Neural progenitor cell (in vitro differentiated cells): ENCODE measurements around the gene CTU1. TPM values are rescaled to one million over a fixed set of nuclear protein-coding genes. Genes with fewer than 3 reads are reported as not detected.

Experiments
- DNase-seq: peaks from one replicate; pipeline ENCODE4 v3.0.0-alpha.2; 2016; ENCODE audit warnings: low spot score
- H2AFZ ChIP-seq: fragments of 200-600 bp; sonication (generic); replicated peaks from 2 replicates; pipeline ENCODE4 v1.6.1; 2016; ENCODE audit warnings: antibody characterized with exemption
- H3F3A ChIP-seq: fragments of 200-600 bp; sonication (generic); 2 replicates; pipeline ENCODE4 v1.6.1; 2016; ENCODE audit warnings: antibody characterized with exemption, low read depth
- H3K27ac ChIP-seq: fragments of 200-600 bp; sonication (generic); 2 replicates; pipeline ENCODE4 v1.5.1; 2016; ENCODE audit warnings: mild to moderate bottlenecking
- H3K27me3 ChIP-seq: fragments of 200-600 bp; sonication (generic); 2 replicates; pipeline ENCODE4 v1.6.1; 2016; ENCODE audit warnings: mild to moderate bottlenecking, moderate library complexity
- H3K36me3 ChIP-seq: fragments of 200-600 bp; sonication (generic); 2 replicates; pipeline ENCODE4 v1.5.1; 2016
- H3K4me1 ChIP-seq: fragments of 200-600 bp; sonication (generic); 2 replicates; pipeline ENCODE4 v1.6.1; 2016; ENCODE audit warnings: mixed run types
- H3K4me2 ChIP-seq: fragments of 200-600 bp; sonication (generic); 2 replicates; pipeline ENCODE4 v1.6.1; 2016
- H3K4me3 ChIP-seq: fragments of 200-600 bp; sonication (generic); 2 replicates; pipeline ENCODE4 v1.5.1; 2016
- H3K79me2 ChIP-seq: fragments of 200-600 bp; sonication (generic); 2 replicates; pipeline ENCODE4 v1.6.1; 2016; ENCODE audit warnings: low read depth
- H3K9ac ChIP-seq: fragments of 200-600 bp; sonication (generic); 2 replicates; pipeline ENCODE4 v1.6.1; 2016
- H3K9me3 ChIP-seq: fragments of 200-600 bp; sonication (generic); 2 replicates; pipeline ENCODE4 v1.5.1; 2016; ENCODE audit warnings: low read depth
- H4K20me1 ChIP-seq: fragments of 200-600 bp; sonication (generic); 2 replicates; pipeline ENCODE4 v1.6.1; 2016; ENCODE audit warnings: low read depth
- H3K27ac Mint-ChIP-seq: 3 replicates; pipeline ENCODE4 v1.8.0; 2021; ENCODE audit warnings: mixed read lengths
- H3K27me3 Mint-ChIP-seq: 2 replicates; pipeline ENCODE4 v1.8.0; 2022; ENCODE audit warnings: low read depth, mild to moderate bottlenecking, inconsistent platforms, moderate library complexity, mixed read lengths; ENCODE audit not compliant: insufficient read depth
- H3K36me3 Mint-ChIP-seq: 3 replicates; pipeline ENCODE4 v1.8.0; 2021; ENCODE audit warnings: mixed read lengths
- H3K4me1 Mint-ChIP-seq: 3 replicates; pipeline ENCODE4 v1.8.0; 2021; ENCODE audit warnings: mixed read lengths
- H3K4me3 Mint-ChIP-seq: 3 replicates; pipeline ENCODE4 v1.8.0; 2021; ENCODE audit warnings: mild to moderate bottlenecking, moderate library complexity, mixed read lengths
- H3K9me3 Mint-ChIP-seq: 3 replicates; pipeline ENCODE4 v1.8.0; 2020; ENCODE audit warnings: mixed read lengths
- CTCF ChIP-seq: fragments of 200-600 bp; sonication (generic); IDR thresholded peaks from 2 replicates; pipeline ENCODE4 v1.5.1; 2017; ENCODE audit warnings: antibody characterized with exemption, mild to moderate bottlenecking
- EZH2 ChIP-seq: fragments of 200-600 bp; sonication (generic); IDR thresholded peaks from 2 replicates; pipeline ENCODE4 v1.6.1; 2017; ENCODE audit warnings: antibody characterized with exemption, mild to moderate bottlenecking, moderate library complexity
- EZH2phosphoT487 ChIP-seq: fragments of 200-600 bp; sonication (generic); IDR thresholded peaks from 2 replicates; pipeline ENCODE4 v1.6.1; 2017; ENCODE audit warnings: antibody characterized with exemption
- total RNA-seq: library from RNA; depleted of rRNA; stranded (reverse); fragments of >200 nt; gene quantifications from 2 replicates; pipeline ENCODE4 v1.2.3, GENCODE V29; 2015; ENCODE audit warnings: low replicate concordance

The CTU1 gene
- total RNA-seq, 1 donor from 2014 or later: 0.24 TPM

DNA sequence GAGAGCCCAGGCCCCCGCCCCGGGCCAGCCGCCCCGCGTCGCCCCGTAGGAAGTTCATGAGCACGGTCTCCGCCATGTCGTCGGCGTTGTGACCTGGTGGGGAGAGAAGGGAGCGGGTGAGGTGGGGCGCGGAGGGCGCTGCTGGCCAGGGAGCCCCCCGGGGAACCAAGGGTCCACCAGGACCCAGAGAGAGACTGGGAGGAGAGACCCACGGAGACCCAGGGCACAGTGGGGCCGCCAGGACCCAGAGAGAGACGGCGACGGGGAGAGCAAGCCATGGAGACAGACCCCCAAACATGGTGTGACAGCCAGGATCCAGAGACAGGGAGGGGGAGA is 9.2 kb downstream of the CTU1 start:
- DNase-seq: no peak
- TF ChIP-seq EZH2 (no peak), EZH2phosphoT487 (no peak), CTCF (no peak)
- Histone ChIP-seq H3K36me3 (no peaks in the 10 kb centered on the region), H3K9me3 (no peaks in the 10 kb centered on the region), H3K4me1 (no peaks in the 10 kb centered on the region), H3K4me2 (no peak overlapping the region), H3K27me3 (no peaks in the 10 kb centered on the region), H4K20me1 (peaks cover 6% of the 10 kb centered on the region), H2AFZ (no peak overlapping the region), H3K9ac (no peak overlapping the region), H3K4me3 (no peak overlapping the region), H3K79me2 (no peaks in the 10 kb centered on the region), H3K27ac (no peak overlapping the region), H3F3A (no peaks in the 10 kb centered on the region)
- Mint-ChIP-seq H3K9me3 (no peaks in the 10 kb centered on the region), H3K27me3 (peaks cover 3% of the 10 kb centered on the region), H3K27ac (no peak overlapping the region), H3K4me3 (no peak overlapping the region), H3K36me3 (peaks cover 2% of the 10 kb centered on the region), H3K4me1 (peaks cover 2% of the 10 kb centered on the region)

- no peaks in the 10 kb centered on the region for H3K36me3 ChIP-seq
- no peaks in the 10 kb centered on the region for H3K27me3 ChIP-seq
- peaks cover 6% of the 10 kb centered on the region for H4K20me1 ChIP-seq
- TF ChIP-seq EZH2: no peak
- no peak for TF ChIP-seq EZH2phosphoT487
- no peak for TF ChIP-seq CTCF
- no peak overlapping the region for H2AFZ ChIP-seq
- no peaks in the 10 kb centered on the region for H3K9me3 ChIP-seq
- peaks cover 2% of the 10 kb centered on the region for H3K36me3 Mint-ChIP-seq
- no peaks in the 10 kb centered on the region for H3F3A ChIP-seq
- H3K27ac Mint-ChIP-seq: no peak overlapping the region
- no peaks in the 10 kb centered on the region for H3K4me1 ChIP-seq
- H3K4me3 Mint-ChIP-seq: no peak overlapping the region
- H3K79me2 ChIP-seq: no peaks in the 10 kb centered on the region
- H3K4me1 Mint-ChIP-seq: peaks cover 2% of the 10 kb centered on the region
- no peak overlapping the region for H3K9ac ChIP-seq
- H3K4me2 ChIP-seq: no peak overlapping the region
- no peak overlapping the region for H3K27ac ChIP-seq
- DNase-seq: peak; percentile 13
- H3K4me3 ChIP-seq: no peak overlapping the region
- H3K9me3 Mint-ChIP-seq: no peaks in the 10 kb centered on the region
- peaks cover 3% of the 10 kb centered on the region for H3K27me3 Mint-ChIP-seq
Observed at GRCh38 chr19:51098365-51099046, 9.7 kb downstream of the CTU1 start.

DNA sequence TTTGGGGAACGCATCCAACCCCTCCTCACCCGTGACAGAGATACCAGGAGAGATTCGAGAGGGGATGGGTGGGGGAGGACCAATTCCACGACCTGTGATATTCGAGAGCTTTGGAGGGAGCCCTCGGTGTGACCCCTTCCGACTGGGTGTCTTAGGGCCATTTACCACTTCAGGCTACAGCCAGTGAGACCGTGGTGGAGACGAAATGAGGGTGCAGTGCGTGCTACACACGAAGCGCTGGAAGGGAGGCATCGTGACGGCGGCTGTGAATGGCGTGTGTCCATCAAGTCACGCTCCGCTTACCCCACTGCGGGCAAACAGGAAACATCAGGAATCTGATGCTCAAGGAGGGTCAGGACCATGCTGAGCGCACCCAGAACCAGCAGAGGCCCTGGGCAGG is 10.4 kb downstream of the CTU1 start:
- no peak overlapping the region for H3K4me3 Mint-ChIP-seq
- H3K36me3 Mint-ChIP-seq: peaks cover 2% of the 10 kb centered on the region
- no peak overlapping the region for H2AFZ ChIP-seq
- H3K79me2 ChIP-seq: no peaks in the 10 kb centered on the region
- no peak overlapping the region for H3K27ac Mint-ChIP-seq
- TF ChIP-seq EZH2: no peak
- no peak for TF ChIP-seq CTCF
- TF ChIP-seq EZH2phosphoT487: no peak
- no peaks in the 10 kb centered on the region for H3K9me3 Mint-ChIP-seq
- no peak overlapping the region for H3K9ac ChIP-seq
- peaks cover 6% of the 10 kb centered on the region for H4K20me1 ChIP-seq
- H3K4me3 ChIP-seq: no peak overlapping the region
- no peaks in the 10 kb centered on the region for H3K9me3 ChIP-seq
- DNase-seq: no peak
- H3K27me3 ChIP-seq: no peaks in the 10 kb centered on the region
- peaks cover 2% of the 10 kb centered on the region for H3K4me1 Mint-ChIP-seq
- H3K4me2 ChIP-seq: no peak overlapping the region
- H3K4me1 ChIP-seq: no peaks in the 10 kb centered on the region
- peaks cover 3% of the 10 kb centered on the region for H3K27me3 Mint-ChIP-seq
- H3F3A ChIP-seq: no peaks in the 10 kb centered on the region
- H3K27ac ChIP-seq: no peak overlapping the region
- no peaks in the 10 kb centered on the region for H3K36me3 ChIP-seq
